Measurements from ENCODE around the gene CACNA2D3. TPM values are rescaled to one million over a fixed set of nuclear protein-coding genes. Genes with fewer than 3 reads are reported as not detected.

CACNA2D3 gene
- total and polyA plus RNA-seq, 2 donors from 2014 or later: 5.7 to 11.2 TPM

GRCh38 chr3:54563501-54564200, 441.3 kb downstream of the CACNA2D3 start:
- Histone ChIP-seq H3K4me1 (ENCODE audit: control insufficient read depth in 2 of 3, insufficient read depth in 2 of 3, low read depth in 1 of 3, low read length in 3 of 3) (no peaks in the 10 kb centered on the region), H3K4me3 (ENCODE audit: low read length in 3 of 3) (no peak overlapping the region), H3K36me3 (ENCODE audit: control insufficient read depth in 2 of 3, insufficient read depth in 3 of 3, low read length in 3 of 3) (no peaks in the 10 kb centered on the region), H3K27me3 (ENCODE audit: control insufficient read depth, insufficient read depth, low read length) (no peaks in the 10 kb centered on the region), H3K27ac (ENCODE audit: low read depth in 2 of 2, low read length in 2 of 2) (no peak overlapping the region), H3K9ac (ENCODE audit: low read length in 3 of 3) (no peak overlapping the region), H3K9me3 (ENCODE audit: control insufficient read depth in 2 of 3, insufficient read depth in 1 of 3, low read length in 3 of 3) (no peaks in the 10 kb centered on the region)
- DNase-seq (no peak), FAIRE-seq (no peak)
- intact Hi-C loops (cut with DNase I): no loop called here
- TF ChIP-seq CTCF (IDR thresholded peaks at IDR 0.05; ENCODE audit: borderline replicate concordance, extremely low read depth, insufficient read depth): no peak

GRCh38 chr3:54564374-54564925, 442.1 kb downstream of the CACNA2D3 start:
- no peaks in the 10 kb centered on the region for H3K9me3 ChIP-seq (ENCODE audit: control insufficient read depth in 2 of 3, insufficient read depth in 1 of 3, low read length in 3 of 3)
- DNase-seq: no peak

GRCh38 chr3:54565956-54566355, 443.6 kb downstream of the CACNA2D3 start:
- H3K36me3 ChIP-seq (ENCODE audit: control insufficient read depth in 2 of 3, insufficient read depth in 3 of 3, low read length in 3 of 3): no peaks in the 10 kb centered on the region
- no peaks in the 10 kb centered on the region for H3K9me3 ChIP-seq (ENCODE audit: control insufficient read depth in 2 of 3, insufficient read depth in 1 of 3, low read length in 3 of 3)
- H3K27me3 ChIP-seq (ENCODE audit: control insufficient read depth, insufficient read depth, low read length): no peaks in the 10 kb centered on the region
- intact Hi-C loops (cut with DNase I): no loop called here
- no peak for DNase-seq
- H3K4me1 ChIP-seq (ENCODE audit: control insufficient read depth in 2 of 3, insufficient read depth in 2 of 3, low read depth in 1 of 3, low read length in 3 of 3): no peaks in the 10 kb centered on the region
- no peak for FAIRE-seq
- no peak overlapping the region for H3K27ac ChIP-seq (ENCODE audit: low read depth in 2 of 2, low read length in 2 of 2)
- no peak for TF ChIP-seq CTCF (IDR thresholded peaks at IDR 0.05; ENCODE audit: borderline replicate concordance, extremely low read depth, insufficient read depth)
- no peak overlapping the region for H3K9ac ChIP-seq (ENCODE audit: low read length in 3 of 3)
- no peak overlapping the region for H3K4me3 ChIP-seq (ENCODE audit: low read length in 3 of 3)

More at GRCh38 chr3:54564374-54564925, 442.1 kb downstream of the CACNA2D3 start:
- H3K4me1 ChIP-seq (ENCODE audit: control insufficient read depth in 2 of 3, insufficient read depth in 2 of 3, low read depth in 1 of 3, low read length in 3 of 3): no peaks in the 10 kb centered on the region
- no peaks in the 10 kb centered on the region for H3K36me3 ChIP-seq (ENCODE audit: control insufficient read depth in 2 of 3, insufficient read depth in 3 of 3, low read length in 3 of 3)
- H3K4me3 ChIP-seq (ENCODE audit: low read length in 3 of 3): no peak overlapping the region
- intact Hi-C loops (cut with DNase I): no loop called here
- no peak for TF ChIP-seq CTCF (IDR thresholded peaks at IDR 0.05; ENCODE audit: borderline replicate concordance, extremely low read depth, insufficient read depth)
- FAIRE-seq: no peak
- H3K27ac ChIP-seq (ENCODE audit: low read depth in 2 of 2, low read length in 2 of 2): no peak overlapping the region
- H3K9ac ChIP-seq (ENCODE audit: low read length in 3 of 3): no peak overlapping the region
- H3K27me3 ChIP-seq (ENCODE audit: control insufficient read depth, insufficient read depth, low read length): no peaks in the 10 kb centered on the region

Data from kidney (tissue), 14 donors.